ENCODE results near the gene CYP4B1.
"Not testable (repeated sequence)": the region's sequence is repeated elsewhere in the genome, so short reads cannot be mapped to it uniquely, and the experiment has no call there.

CYP4B1 gene

DNA sequence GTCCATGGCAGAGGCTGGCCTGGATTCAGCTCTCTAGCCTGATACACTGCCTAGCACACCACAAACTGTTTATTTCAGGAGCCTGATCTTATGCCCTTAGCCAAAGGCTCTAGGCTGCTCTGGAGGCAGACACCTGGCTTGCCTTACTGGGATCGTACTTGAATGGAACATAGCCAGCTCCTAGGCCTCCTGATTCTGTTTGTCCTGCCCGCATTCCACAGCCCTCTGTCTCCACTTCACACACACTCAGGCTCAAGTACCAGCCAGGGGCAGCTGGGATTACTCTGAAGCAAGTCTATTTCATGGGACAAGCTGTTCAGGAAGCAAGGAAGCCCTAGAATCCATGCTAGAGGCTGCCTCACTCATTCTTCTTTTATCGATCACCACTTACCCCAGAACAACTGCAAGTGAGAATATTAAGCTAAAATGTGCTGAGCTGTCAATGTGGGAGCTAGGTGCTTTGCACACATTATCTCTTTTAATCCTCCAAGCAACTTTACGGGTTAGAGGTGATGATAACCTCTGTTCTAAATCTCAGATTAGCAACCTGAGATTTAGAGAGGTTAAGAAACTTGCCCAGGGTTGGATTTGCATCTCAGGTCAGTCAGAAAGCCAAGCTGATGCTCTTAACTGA is 31.1 kb upstream of the CYP4B1 start:
- Histone ChIP-seq H3K4me1 (no peaks in the 10 kb centered on the region), H3K9me3 (no peaks in the 10 kb centered on the region), H3K27me3 (no peaks in the 10 kb centered on the region), H3K4me3 (ENCODE audit: low read depth, low read length) (no peak overlapping the region), H3K36me3 (no peaks in the 10 kb centered on the region)
- no peak for DNase-seq
- TF ChIP-seq, protein P1, sequence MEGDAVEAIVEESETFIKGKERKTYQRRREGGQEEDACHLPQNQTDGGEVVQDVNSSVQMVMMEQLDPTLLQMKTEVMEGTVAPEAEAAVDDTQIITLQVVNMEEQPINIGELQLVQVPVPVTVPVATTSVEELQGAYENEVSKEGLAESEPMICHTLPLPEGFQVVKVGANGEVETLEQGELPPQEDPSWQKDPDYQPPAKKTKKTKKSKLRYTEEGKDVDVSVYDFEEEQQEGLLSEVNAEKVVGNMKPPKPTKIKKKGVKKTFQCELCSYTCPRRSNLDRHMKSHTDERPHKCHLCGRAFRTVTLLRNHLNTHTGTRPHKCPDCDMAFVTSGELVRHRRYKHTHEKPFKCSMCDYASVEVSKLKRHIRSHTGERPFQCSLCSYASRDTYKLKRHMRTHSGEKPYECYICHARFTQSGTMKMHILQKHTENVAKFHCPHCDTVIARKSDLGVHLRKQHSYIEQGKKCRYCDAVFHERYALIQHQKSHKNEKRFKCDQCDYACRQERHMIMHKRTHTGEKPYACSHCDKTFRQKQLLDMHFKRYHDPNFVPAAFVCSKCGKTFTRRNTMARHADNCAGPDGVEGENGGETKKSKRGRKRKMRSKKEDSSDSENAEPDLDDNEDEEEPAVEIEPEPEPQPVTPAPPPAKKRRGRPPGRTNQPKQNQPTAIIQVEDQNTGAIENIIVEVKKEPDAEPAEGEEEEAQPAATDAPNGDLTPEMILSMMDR (IDR thresholded peaks at IDR 0.05; ENCODE audit: low read depth, low read length) = no peak

DNA sequence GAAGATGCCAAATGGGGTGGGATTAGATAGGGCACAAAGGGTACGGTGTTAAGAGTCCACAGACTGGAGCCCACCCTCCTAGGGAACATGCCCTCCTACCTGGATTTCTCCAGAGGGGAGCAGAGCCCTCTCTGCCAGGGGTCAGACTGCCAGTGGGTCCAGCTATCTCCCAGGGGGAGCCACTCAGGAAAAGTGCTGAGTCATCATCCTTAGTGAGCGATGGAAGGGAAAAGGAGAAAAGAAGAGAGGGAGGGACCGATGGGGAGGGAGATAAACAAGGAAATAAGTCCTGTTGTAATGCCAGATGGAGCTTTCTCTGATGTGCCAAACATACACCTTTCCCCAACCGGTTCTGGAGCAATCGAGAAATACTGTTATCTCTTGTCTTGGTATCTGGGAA is 30.4 kb upstream of the CYP4B1 start:
- no peaks in the 10 kb centered on the region for H3K27me3 ChIP-seq
- H3K4me3 ChIP-seq (ENCODE audit: low read depth, low read length) = no peak overlapping the region
- no peak for DNase-seq
- no peaks in the 10 kb centered on the region for H3K9me3 ChIP-seq
- TF ChIP-seq, protein P1 (IDR thresholded peaks at IDR 0.05; ENCODE audit: low read depth, low read length) = no peak
- H3K4me1 ChIP-seq = no peaks in the 10 kb centered on the region
- H3K36me3 ChIP-seq = no peaks in the 10 kb centered on the region

DNA sequence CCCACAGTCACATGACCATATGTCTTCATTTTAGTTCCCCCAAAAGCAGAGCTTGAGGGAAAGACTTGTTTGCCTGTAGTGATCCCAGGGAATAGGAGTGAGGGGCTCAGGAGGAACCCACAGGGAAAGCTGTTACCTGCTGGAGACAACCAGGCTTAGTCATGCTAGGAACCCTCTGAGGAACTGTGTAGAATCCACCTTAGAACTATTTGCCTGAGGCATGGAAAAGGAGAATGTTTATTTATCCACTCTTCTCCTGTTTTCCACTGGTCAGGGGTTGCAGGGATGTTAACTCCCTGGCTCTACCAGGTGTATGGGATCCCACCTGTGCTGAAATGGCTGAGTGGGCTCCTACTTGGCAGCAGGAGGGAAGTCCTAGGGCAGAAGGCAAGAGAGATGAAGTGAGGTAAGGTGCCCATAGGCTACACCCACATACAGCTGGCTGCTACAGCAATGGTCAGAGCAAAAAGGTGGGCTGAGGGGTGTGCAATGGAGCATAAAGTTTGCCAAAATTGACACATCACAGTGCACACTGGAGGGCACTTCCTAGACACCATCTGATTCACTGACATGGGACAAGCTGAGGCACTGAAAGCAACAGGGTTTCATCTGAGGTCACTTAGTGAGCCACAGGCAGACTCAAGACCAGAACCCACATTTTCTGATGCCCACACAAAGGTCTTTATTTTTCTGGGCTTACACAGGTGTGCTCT is 29.7 kb upstream of the CYP4B1 start:
- no peak for DNase-seq
- Histone ChIP-seq H3K27me3 (no peaks in the 10 kb centered on the region), H3K4me3 (ENCODE audit: low read depth, low read length) (no peak overlapping the region), H3K36me3 (no peaks in the 10 kb centered on the region), H3K9me3 (no peaks in the 10 kb centered on the region), H3K4me1 (no peaks in the 10 kb centered on the region)
- TF ChIP-seq, protein P1 (IDR thresholded peaks at IDR 0.05; ENCODE audit: low read depth, low read length) = no peak

GRCh38 chr1:46770541-46770940 is 28.3 kb upstream of the CYP4B1 start:
- no peak overlapping the region for H3K4me3 ChIP-seq (ENCODE audit: low read depth, low read length)
- H3K36me3 ChIP-seq = no peaks in the 10 kb centered on the region
- H3K27me3 ChIP-seq = no peaks in the 10 kb centered on the region
- TF ChIP-seq, protein P1 (IDR thresholded peaks at IDR 0.05; ENCODE audit: low read depth, low read length) = no peak
- no peaks in the 10 kb centered on the region for H3K9me3 ChIP-seq
- DNase-seq = no peak
- no peaks in the 10 kb centered on the region for H3K4me1 ChIP-seq

DNA sequence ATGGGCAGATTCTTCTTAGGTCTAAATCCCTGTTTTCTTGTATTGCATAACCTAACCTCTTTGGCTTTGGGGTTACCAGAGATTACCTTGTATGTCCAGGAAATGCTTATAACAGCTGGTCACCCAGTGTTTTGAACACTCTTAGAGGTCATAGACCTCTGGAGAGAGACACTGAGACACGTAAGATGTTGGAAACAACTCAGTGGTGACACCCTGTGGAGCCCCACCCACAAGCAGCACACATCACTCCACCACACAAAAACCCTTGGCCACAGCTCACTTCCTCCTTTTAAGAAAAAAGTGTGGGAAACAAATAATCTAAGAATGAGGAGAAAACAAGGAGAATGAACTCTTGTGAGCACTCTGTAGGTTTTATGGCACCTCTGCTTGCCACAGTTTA is 26.3 kb upstream of the CYP4B1 start:
- Histone ChIP-seq H3K27me3 (no peaks in the 10 kb centered on the region), H3K4me1 (no peaks in the 10 kb centered on the region), H3K4me3 (ENCODE audit: low read depth, low read length) (no peak overlapping the region), H3K9me3 (no peaks in the 10 kb centered on the region), H3K36me3 (no peaks in the 10 kb centered on the region)
- TF ChIP-seq, protein P1 (IDR thresholded peaks at IDR 0.05; ENCODE audit: low read depth, low read length) = no peak
- no peak for DNase-seq

DNA sequence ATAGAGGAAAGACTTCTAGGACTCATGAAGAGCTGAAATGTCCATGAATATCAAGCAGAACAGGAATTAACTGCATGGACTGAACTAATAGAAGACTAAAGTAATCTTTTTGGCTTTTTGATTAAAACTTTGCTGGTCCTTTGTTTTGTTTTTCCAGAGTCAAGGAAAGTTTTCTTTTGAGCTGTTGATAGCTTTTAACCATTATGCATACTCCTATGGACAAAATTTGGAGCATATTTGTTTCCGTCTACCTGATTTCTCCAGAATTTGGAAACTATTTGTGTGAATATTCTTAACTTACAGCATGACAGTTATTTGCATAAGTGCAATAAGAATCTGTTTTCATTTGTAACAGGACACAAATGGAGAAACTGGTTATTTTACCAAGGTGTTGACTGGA is 24.5 kb upstream of the CYP4B1 start:
- no peaks in the 10 kb centered on the region for H3K36me3 ChIP-seq
- H3K9me3 ChIP-seq = no peaks in the 10 kb centered on the region
- H3K4me1 ChIP-seq = no peaks in the 10 kb centered on the region
- no peak for DNase-seq
- H3K4me3 ChIP-seq (ENCODE audit: low read depth, low read length) = no peak overlapping the region
- H3K27me3 ChIP-seq = no peaks in the 10 kb centered on the region
- TF ChIP-seq, protein P1 (IDR thresholded peaks at IDR 0.05; ENCODE audit: low read depth, low read length) = no peak

DNA sequence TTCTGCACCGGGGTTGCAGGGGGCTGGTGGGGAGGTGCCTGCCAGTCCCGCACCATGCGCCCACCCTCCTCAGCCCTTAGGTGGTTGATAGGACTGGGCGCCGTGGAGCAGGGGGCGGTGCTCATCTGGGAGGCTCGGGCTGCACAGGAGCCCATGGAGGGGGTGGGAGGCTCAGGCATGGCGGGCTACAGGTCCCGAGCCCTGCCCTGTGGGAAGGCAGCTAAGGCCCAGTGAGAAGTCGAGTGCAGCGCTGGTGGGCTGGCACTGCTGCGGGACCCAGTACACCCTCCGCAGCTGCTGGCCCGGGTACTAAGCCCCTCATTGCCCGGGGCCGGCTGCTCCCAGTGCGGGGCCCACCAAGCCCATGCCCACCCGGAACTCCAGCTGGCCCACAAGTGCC is 20.4 kb upstream of the CYP4B1 start:
- not testable (repeated sequence) for DNase-seq; H3K4me1 ChIP-seq; H3K4me3 ChIP-seq (ENCODE audit: low read depth, low read length); H3K36me3 ChIP-seq; H3K27me3 ChIP-seq; H3K9me3 ChIP-seq
